ENCODE measurements around the gene CNTROB. TPM values are rescaled to one million over a fixed set of nuclear protein-coding genes. Genes with fewer than 3 reads are reported as not detected.
"Not testable (repeated sequence)": the region's sequence is repeated elsewhere in the genome, so short reads cannot be mapped to it uniquely, and the experiment has no call there.

The CNTROB gene
- total RNA-seq, 2 donors from 2014 or later, result 11.2 to 42.9 TPM

- H3K9me3 ChIP-seq, result no peaks in the 10 kb centered on the region
- no peak overlapping the region for H3K4me3 ChIP-seq
- peaks cover 27% of the 10 kb centered on the region for H3K36me3 ChIP-seq
- no peaks in the 10 kb centered on the region for H3K4me1 ChIP-seq (ENCODE audit: control insufficient read depth in 1 of 2, low read depth in 2 of 2)
- H3K27me3 ChIP-seq (replicated peaks; ENCODE audit: insufficient read depth), result no peaks in the 10 kb centered on the region
- no peak overlapping the region for H3K27ac ChIP-seq
- no peak for TF ChIP-seq CTCF (IDR thresholded peaks at IDR 0.05)
- DNase-seq (ENCODE audit: low spot score), result no peak
- no peak for ATAC-seq (ENCODE audit: insufficient number of reproducible peaks, low FRiP score, low read depth)
These were observed 18.6 kb downstream of the CNTROB start for GRCh38 chr17:7950578-7950977.

- Histone ChIP-seq H3K36me3 (peaks cover 20% of the 10 kb centered on the region), H3K4me3 (no peak overlapping the region), H3K4me1 (ENCODE audit: control insufficient read depth in 1 of 2, low read depth in 2 of 2) (no peaks in the 10 kb centered on the region), H3K9me3 (no peaks in the 10 kb centered on the region), H3K27ac (no peak overlapping the region), H3K27me3 (replicated peaks; ENCODE audit: insufficient read depth) (no peaks in the 10 kb centered on the region)
- no peak for TF ChIP-seq CTCF (IDR thresholded peaks at IDR 0.05)
- DNase-seq (ENCODE audit: low spot score) (no peak), ATAC-seq (ENCODE audit: insufficient number of reproducible peaks, low FRiP score, low read depth) (no peak)
These were observed 19.3 kb downstream of the CNTROB start for GRCh38 chr17:7951143-7951792.

- not testable (repeated sequence) for H3K4me3 ChIP-seq; H3K4me1 ChIP-seq (ENCODE audit: control insufficient read depth in 1 of 2, low read depth in 2 of 2); H3K9me3 ChIP-seq; DNase-seq (ENCODE audit: low spot score); H3K27ac ChIP-seq; ATAC-seq (ENCODE audit: insufficient number of reproducible peaks, low FRiP score, low read depth); H3K36me3 ChIP-seq; H3K27me3 ChIP-seq (replicated peaks; ENCODE audit: insufficient read depth)
These were observed 21.3 kb downstream of the CNTROB start for GRCh38 chr17:7953266-7953665.

GRCh38 chr17:7955414-7956227 is 23.6 kb downstream of the CNTROB start:
- H3K4me3 ChIP-seq, result no peak overlapping the region
- no peaks in the 10 kb centered on the region for H3K36me3 ChIP-seq
- H3K27ac ChIP-seq, result no peak overlapping the region
- ATAC-seq (ENCODE audit: insufficient number of reproducible peaks, low FRiP score, low read depth) (no peak), DNase-seq (ENCODE audit: low spot score) (no peak)
- no peaks in the 10 kb centered on the region for H3K27me3 ChIP-seq (replicated peaks; ENCODE audit: insufficient read depth)
- no peak for TF ChIP-seq CTCF (IDR thresholded peaks at IDR 0.05)
- no peaks in the 10 kb centered on the region for H3K9me3 ChIP-seq
- no peaks in the 10 kb centered on the region for H3K4me1 ChIP-seq (ENCODE audit: control insufficient read depth in 1 of 2, low read depth in 2 of 2)

GRCh38 chr17:7956228-7956965 is 24.4 kb downstream of the CNTROB start:
- Histone ChIP-seq H3K4me1 (ENCODE audit: control insufficient read depth in 1 of 2, low read depth in 2 of 2) (no peaks in the 10 kb centered on the region), H3K27ac (no peak overlapping the region), H3K27me3 (replicated peaks; ENCODE audit: insufficient read depth) (no peaks in the 10 kb centered on the region), H3K4me3 (no peak overlapping the region), H3K36me3 (no peaks in the 10 kb centered on the region), H3K9me3 (no peaks in the 10 kb centered on the region)
- DNase-seq (ENCODE audit: low spot score) (no peak), ATAC-seq (ENCODE audit: insufficient number of reproducible peaks, low FRiP score, low read depth) (no peak)
- TF ChIP-seq CTCF (IDR thresholded peaks at IDR 0.05), result no peak
